ENCODE results near the gene PPIB. TPM values are rescaled to one million over a fixed set of nuclear protein-coding genes. Genes with fewer than 3 reads are reported as not detected.

PPIB gene
- total and polyA plus RNA-seq, 4 donors: 180 to 534 (median 428) TPM

- H3K9me3 ChIP-seq (ENCODE audit: control insufficient read depth, insufficient read depth, low read length): no peaks in the 10 kb centered on the region
- H3K27me3 ChIP-seq (ENCODE audit: control insufficient read depth, insufficient read depth, low read length): no peaks in the 10 kb centered on the region
- H3K4me3 ChIP-seq (ENCODE audit: low read depth, low read length): peak overlapping the region; percentile 86
- WGBS (ENCODE audit: insufficient coverage): 74% methylated on average over 6 of the region's 12 CpGs
- H3K27ac ChIP-seq (ENCODE audit: low read depth, low read length): peak overlapping the region; percentile 75
- no peak for DNase-seq (ENCODE audit: low read depth in 4 of 6, low spot score in 6 of 6)
- H3K4me1 ChIP-seq (ENCODE audit: control insufficient read depth, insufficient read depth, low read length): peaks cover 29% of the 10 kb centered on the region
- H3K36me3 ChIP-seq (ENCODE audit: control insufficient read depth, insufficient read depth, low read length): peaks cover 45% of the 10 kb centered on the region
Measured at GRCh38 chr15:64161688-64162477, 939 bp downstream of the PPIB start.

GRCh38 chr15:64158363-64159134 lies 4.3 kb downstream of the PPIB start:
- Histone ChIP-seq H3K27ac (ENCODE audit: low read depth, low read length) (no peak overlapping the region), H3K4me3 (ENCODE audit: low read depth, low read length) (no peak overlapping the region), H3K9me3 (ENCODE audit: control insufficient read depth, insufficient read depth, low read length) (no peaks in the 10 kb centered on the region), H3K27me3 (ENCODE audit: control insufficient read depth, insufficient read depth, low read length) (no peaks in the 10 kb centered on the region), H3K4me1 (ENCODE audit: control insufficient read depth, insufficient read depth, low read length) (peaks cover 45% of the 10 kb centered on the region), H3K36me3 (ENCODE audit: control insufficient read depth, insufficient read depth, low read length) (peaks cover 76% of the 10 kb centered on the region)
- WGBS (ENCODE audit: insufficient coverage): 85% methylated on average over 9 of the region's 11 CpGs
- DNase-seq (ENCODE audit: low read depth in 4 of 6, low spot score in 6 of 6): no peak

- WGBS (ENCODE audit: insufficient coverage): 80% methylated on average over 1 of the region's 1 CpG
- Histone ChIP-seq H3K36me3 (ENCODE audit: control insufficient read depth, insufficient read depth, low read length) (peaks cover 76% of the 10 kb centered on the region), H3K4me1 (ENCODE audit: control insufficient read depth, insufficient read depth, low read length) (peaks cover 50% of the 10 kb centered on the region), H3K4me3 (ENCODE audit: low read depth, low read length) (no peak overlapping the region), H3K27ac (ENCODE audit: low read depth, low read length) (no peak overlapping the region), H3K9me3 (ENCODE audit: control insufficient read depth, insufficient read depth, low read length) (no peaks in the 10 kb centered on the region), H3K27me3 (ENCODE audit: control insufficient read depth, insufficient read depth, low read length) (peaks cover 6% of the 10 kb centered on the region)
- no peak for DNase-seq (ENCODE audit: low read depth in 4 of 6, low spot score in 6 of 6)
Measured at GRCh38 chr15:64157599-64158125, 5.2 kb downstream of the PPIB start.

GRCh38 chr15:64156652-64157331 lies 6.0 kb downstream of the PPIB start:
- H3K27me3 ChIP-seq (ENCODE audit: control insufficient read depth, insufficient read depth, low read length): peaks cover 12% of the 10 kb centered on the region
- no peak for DNase-seq (ENCODE audit: low read depth in 4 of 6, low spot score in 6 of 6)
- H3K27ac ChIP-seq (ENCODE audit: low read depth, low read length): no peak overlapping the region
- no peaks in the 10 kb centered on the region for H3K9me3 ChIP-seq (ENCODE audit: control insufficient read depth, insufficient read depth, low read length)
- H3K4me1 ChIP-seq (ENCODE audit: control insufficient read depth, insufficient read depth, low read length): peaks cover 56% of the 10 kb centered on the region
- H3K36me3 ChIP-seq (ENCODE audit: control insufficient read depth, insufficient read depth, low read length): peaks cover 76% of the 10 kb centered on the region
- 92% methylated on average over 15 of the region's 16 CpGs for WGBS (ENCODE audit: insufficient coverage)
- no peak overlapping the region for H3K4me3 ChIP-seq (ENCODE audit: low read depth, low read length)

GRCh38 chr15:64155802-64156651 lies 6.8 kb downstream of the PPIB start:
- no peak for DNase-seq (ENCODE audit: low read depth in 4 of 6, low spot score in 6 of 6)
- Histone ChIP-seq H3K9me3 (ENCODE audit: control insufficient read depth, insufficient read depth, low read length) (no peaks in the 10 kb centered on the region), H3K27ac (ENCODE audit: low read depth, low read length) (no peak overlapping the region), H3K36me3 (ENCODE audit: control insufficient read depth, insufficient read depth, low read length) (peaks cover 71% of the 10 kb centered on the region), H3K4me3 (ENCODE audit: low read depth, low read length) (no peak overlapping the region), H3K27me3 (ENCODE audit: control insufficient read depth, insufficient read depth, low read length) (peaks cover 15% of the 10 kb centered on the region), H3K4me1 (ENCODE audit: control insufficient read depth, insufficient read depth, low read length) (peaks cover 56% of the 10 kb centered on the region)
- WGBS (ENCODE audit: insufficient coverage): 88% methylated on average over 9 of the region's 15 CpGs

GRCh38 chr15:64153480-64154367 lies 9.1 kb downstream of the PPIB start:
- H3K36me3 ChIP-seq (ENCODE audit: control insufficient read depth, insufficient read depth, low read length): peaks cover 48% of the 10 kb centered on the region
- H3K4me3 ChIP-seq (ENCODE audit: low read depth, low read length): no peak overlapping the region
- peaks cover 58% of the 10 kb centered on the region for H3K4me1 ChIP-seq (ENCODE audit: control insufficient read depth, insufficient read depth, low read length)

GRCh38 chr15:64152507-64153387 lies 10.1 kb downstream of the PPIB start:
- peaks cover 38% of the 10 kb centered on the region for H3K36me3 ChIP-seq (ENCODE audit: control insufficient read depth, insufficient read depth, low read length)
- peak overlapping the region; percentile 48 for H3K4me3 ChIP-seq (ENCODE audit: low read depth, low read length)
- H3K4me1 ChIP-seq (ENCODE audit: control insufficient read depth, insufficient read depth, low read length): peaks cover 51% of the 10 kb centered on the region
- peaks cover 15% of the 10 kb centered on the region for H3K27me3 ChIP-seq (ENCODE audit: control insufficient read depth, insufficient read depth, low read length)
- peak overlapping the region; percentile 7 for H3K27ac ChIP-seq (ENCODE audit: low read depth, low read length)
- no peaks in the 10 kb centered on the region for H3K9me3 ChIP-seq (ENCODE audit: control insufficient read depth, insufficient read depth, low read length)
- WGBS (ENCODE audit: insufficient coverage): 17% methylated on average over 21 of the region's 27 CpGs
- DNase-seq (ENCODE audit: low read depth in 4 of 6, low spot score in 6 of 6): peak in 2 of 6 donors; percentile 40 to 48

More at GRCh38 chr15:64153480-64154367, 9.1 kb downstream of the PPIB start:
- Histone ChIP-seq H3K9me3 (ENCODE audit: control insufficient read depth, insufficient read depth, low read length) (no peaks in the 10 kb centered on the region), H3K27me3 (ENCODE audit: control insufficient read depth, insufficient read depth, low read length) (peaks cover 15% of the 10 kb centered on the region), H3K27ac (ENCODE audit: low read depth, low read length) (no peak overlapping the region)
- peak; percentile 67 to 95 (median 80) for DNase-seq (ENCODE audit: low read depth in 4 of 6, low spot score in 6 of 6)
- 11% methylated on average over 9 of the region's 12 CpGs for WGBS (ENCODE audit: insufficient coverage)
